Measurements from ENCODE around the gene HMSD.

DNA sequence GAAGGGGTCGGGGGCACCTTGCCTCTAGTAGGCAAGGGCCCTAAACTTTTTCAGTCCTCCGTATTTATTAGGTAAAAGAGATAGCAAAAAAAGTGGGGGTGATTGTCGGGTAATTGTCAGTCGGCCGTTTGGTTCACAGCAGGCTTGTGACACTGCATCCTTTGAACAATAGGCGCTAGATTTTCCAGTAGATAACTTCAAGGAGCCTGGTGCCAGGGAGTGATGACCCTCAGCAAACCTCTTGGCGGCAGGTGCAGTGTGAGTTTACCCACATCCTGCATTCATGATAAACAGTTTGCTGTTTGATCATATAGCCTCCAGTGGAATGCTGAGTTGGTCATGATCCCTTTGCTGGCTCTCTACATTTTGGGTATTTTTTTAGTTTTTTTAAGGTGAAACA is 43.6 kb downstream of the HMSD start:
- TF ChIP-seq, protein P1, sequence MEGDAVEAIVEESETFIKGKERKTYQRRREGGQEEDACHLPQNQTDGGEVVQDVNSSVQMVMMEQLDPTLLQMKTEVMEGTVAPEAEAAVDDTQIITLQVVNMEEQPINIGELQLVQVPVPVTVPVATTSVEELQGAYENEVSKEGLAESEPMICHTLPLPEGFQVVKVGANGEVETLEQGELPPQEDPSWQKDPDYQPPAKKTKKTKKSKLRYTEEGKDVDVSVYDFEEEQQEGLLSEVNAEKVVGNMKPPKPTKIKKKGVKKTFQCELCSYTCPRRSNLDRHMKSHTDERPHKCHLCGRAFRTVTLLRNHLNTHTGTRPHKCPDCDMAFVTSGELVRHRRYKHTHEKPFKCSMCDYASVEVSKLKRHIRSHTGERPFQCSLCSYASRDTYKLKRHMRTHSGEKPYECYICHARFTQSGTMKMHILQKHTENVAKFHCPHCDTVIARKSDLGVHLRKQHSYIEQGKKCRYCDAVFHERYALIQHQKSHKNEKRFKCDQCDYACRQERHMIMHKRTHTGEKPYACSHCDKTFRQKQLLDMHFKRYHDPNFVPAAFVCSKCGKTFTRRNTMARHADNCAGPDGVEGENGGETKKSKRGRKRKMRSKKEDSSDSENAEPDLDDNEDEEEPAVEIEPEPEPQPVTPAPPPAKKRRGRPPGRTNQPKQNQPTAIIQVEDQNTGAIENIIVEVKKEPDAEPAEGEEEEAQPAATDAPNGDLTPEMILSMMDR (IDR thresholded peaks at IDR 0.05) = no peak
- no peak for TF ChIP-seq POLR2A (IDR thresholded peaks at IDR 0.05)
